GM23248 (cell line): ENCODE data around the gene CCDC73. TPM values are rescaled to one million over a fixed set of nuclear protein-coding genes. Genes with fewer than 3 reads are reported as not detected.

Experiments
- DNase-seq: peaks from one replicate; pipeline ENCODE4 v3.0.0-alpha.2; 2015
- H2AFZ ChIP-seq: fragments of 200-600 bp; sonication (generic); 2 replicates; pipeline ENCODE4 v1.6.1; 2016; ENCODE audit warnings: antibody characterized with exemption
- H3F3A ChIP-seq: fragments of 200-600 bp; sonication (generic); 2 replicates; pipeline ENCODE4 v1.6.1; 2016; ENCODE audit warnings: mild to moderate bottlenecking, antibody characterized with exemption, mixed run types; ENCODE audit not compliant: insufficient read depth
- H3K27ac ChIP-seq: fragments of 200-600 bp; sonication (generic); 2 replicates; pipeline ENCODE4 v1.5.1; 2016; ENCODE audit warnings: mild to moderate bottlenecking
- H3K27me3 ChIP-seq: fragments of 200-600 bp; sonication (generic); replicated peaks from 2 replicates; pipeline ENCODE4 v1.6.1; 2016; ENCODE audit warnings: mild to moderate bottlenecking; ENCODE audit not compliant: insufficient read depth
- H3K36me3 ChIP-seq: fragments of 200-600 bp; sonication (generic); 2 replicates; pipeline ENCODE4 v1.6.1; 2016; ENCODE audit warnings: low read depth, mild to moderate bottlenecking
- H3K4me1 ChIP-seq: fragments of 200-600 bp; sonication (generic); 2 replicates; pipeline ENCODE4 v1.6.1; 2016; ENCODE audit warnings: mild to moderate bottlenecking; ENCODE audit not compliant: insufficient read depth
- H3K4me2 ChIP-seq: fragments of 200-600 bp; sonication (generic); one replicate; pipeline ENCODE4 v1.6.1; 2016; ENCODE audit warnings: mild to moderate bottlenecking; ENCODE audit not compliant: unreplicated experiment
- H3K4me3 ChIP-seq: fragments of 200-600 bp; sonication (generic); 2 replicates; pipeline ENCODE4 v1.5.1; 2016; ENCODE audit warnings: mild to moderate bottlenecking
- H3K79me2 ChIP-seq: fragments of 200-600 bp; sonication (generic); 2 replicates; pipeline ENCODE4 v1.6.1; 2016; ENCODE audit warnings: mild to moderate bottlenecking; ENCODE audit not compliant: insufficient read depth
- H3K9ac ChIP-seq: fragments of 200-600 bp; sonication (generic); 2 replicates; pipeline ENCODE4 v1.6.1; 2016; ENCODE audit warnings: mild to moderate bottlenecking
- H3K9me2 ChIP-seq: fragments of 200-600 bp; sonication (generic); 2 replicates; pipeline ENCODE4 v1.6.1; 2016; ENCODE audit warnings: mixed run types, mild to moderate bottlenecking, moderate library complexity; ENCODE audit not compliant: insufficient read depth
- H3K9me3 ChIP-seq: fragments of 200-600 bp; sonication (generic); one replicate; pipeline ENCODE4 v1.6.1; 2017; ENCODE audit warnings: low read depth
- H4K20me1 ChIP-seq: fragments of 200-600 bp; sonication (generic); 2 replicates; pipeline ENCODE4 v1.6.0; 2016; ENCODE audit not compliant: insufficient read depth
- EZH2 ChIP-seq: fragments of 200-600 bp; sonication (generic); IDR thresholded peaks from 2 replicates; pipeline ENCODE4 v1.6.1; 2018; ENCODE audit warnings: antibody characterized with exemption, mild to moderate bottlenecking; ENCODE audit not compliant: insufficient read depth, poor library complexity, severe bottlenecking
- EZH2phosphoT487 ChIP-seq: fragments of 200-600 bp; sonication (generic); IDR thresholded peaks from 2 replicates; pipeline ENCODE4 v1.6.1; 2018; ENCODE audit warnings: antibody characterized with exemption, moderate library complexity, mild to moderate bottlenecking, low read depth; ENCODE audit not compliant: insufficient read depth
- WGBS, 2 experiments: methylation state at CpG; one replicate each; pipeline ENCODE4 v1.1.6; 2015 to 2017; ENCODE audit warnings: low lambda C conversion rate in 2 of 2, low coverage in 1 of 2; ENCODE audit errors: missing lambda C conversion rate in 2 of 2; 5-methylcytosine and 5-hydroxymethylcytosine counted together
- in situ Hi-C: fragments of 300-500 bp; cut with MboI; formaldehyde crosslinking; loops from 2 replicates; pipeline ENCODE4 v1.15.0; 2020
- polyA plus RNA-seq: library from polyadenylated mRNA; unstranded; fragments of >200 nt; fragmentation: Nextera tagmentation; extraction: Ambion mirVana; gene quantifications from 2 replicates; pipeline ENCODE4 v1.2.1, GENCODE V29; 2016
- total RNA-seq: library from RNA; depleted of rRNA; stranded (reverse); fragments of >200 nt; shearing (Covaris generic); gene quantifications from 2 replicates; pipeline ENCODE4 v1.2.3, GENCODE V29; 2014

CCDC73 gene
- total and polyA plus RNA-seq, 2 experiments from 2014 or later: not detected

- DNase-seq: no peak
- Histone ChIP-seq H3K9ac (no peak overlapping the region), H3K79me2 (no peaks in the 10 kb centered on the region), H2AFZ (peak overlapping the region; percentile 78; the same call in 1 of the 2 replicates), H3K9me3 (no peaks in the 10 kb centered on the region), H3F3A (no peaks in the 10 kb centered on the region), H3K4me1 (no peaks in the 10 kb centered on the region), H3K36me3 (no peaks in the 10 kb centered on the region), H3K9me2 (no peaks in the 10 kb centered on the region), H3K4me3 (peak overlapping the region; percentile 69), H3K27ac (no peak overlapping the region), H3K27me3 (peaks cover 19% of the 10 kb centered on the region), H4K20me1 (no peaks in the 10 kb centered on the region), H3K4me2 (peak overlapping the region; percentile 76)
- 45 to 46% methylated on average over 6 of the region's 6 CpGs for WGBS, 2 experiments
- in situ Hi-C loops: no loop called here
- TF ChIP-seq EZH2 (no peak), EZH2phosphoT487 (no peak)
Measured at GRCh38 chr11:32830413-32830738, 35.9 kb upstream of the CCDC73 start.

- no peaks in the 10 kb centered on the region for H3K79me2 ChIP-seq
- peaks cover 19% of the 10 kb centered on the region for H3K27me3 ChIP-seq
- H3K4me2 ChIP-seq: peak within 1 kb of the TSS; percentile 76
- no peaks in the 10 kb centered on the region for H3K36me3 ChIP-seq
- peak within 1 kb of the TSS; percentile 69 for H3K4me3 ChIP-seq
- H2AFZ ChIP-seq: peak within 1 kb of the TSS; percentile 78
- no peaks in the 10 kb centered on the region for H3F3A ChIP-seq
- peak within 1 kb of the TSS; percentile 47 for H3K9ac ChIP-seq
- in situ Hi-C loops: no loop called here
- no peaks in the 10 kb centered on the region for H3K9me2 ChIP-seq
- no peak for TF ChIP-seq EZH2phosphoT487
- TF ChIP-seq EZH2: no peak
- no peak within 1 kb of the TSS for H3K27ac ChIP-seq
- WGBS, 2 experiments: 10 to 13% methylated on average over 45 to 61 of the region's 85 CpGs
- H3K9me3 ChIP-seq: no peaks in the 10 kb centered on the region
- peak; percentile 76 for DNase-seq
- H3K4me1 ChIP-seq: no peaks in the 10 kb centered on the region
- H4K20me1 ChIP-seq: no peaks in the 10 kb centered on the region
Measured at GRCh38 chr11:32829680-32830412, 35.4 kb upstream of the CCDC73 start, which contains the start of gene PRRG4. PRRG4 (plus strand) TSS chr11:32829927; CDS start chr11:32830530, 603 bp downstream.

GRCh38 chr11:32829157-32829679 lies 34.8 kb upstream of the CCDC73 start:
- Histone ChIP-seq H3F3A (no peaks in the 10 kb centered on the region), H3K9me2 (no peaks in the 10 kb centered on the region), H4K20me1 (no peaks in the 10 kb centered on the region), H3K79me2 (no peaks in the 10 kb centered on the region), H3K4me2 (peak overlapping the region; percentile 76), H3K27me3 (peaks cover 19% of the 10 kb centered on the region), H3K4me3 (peak overlapping the region; percentile 69), H3K27ac (no peak overlapping the region), H3K4me1 (no peaks in the 10 kb centered on the region), H2AFZ (peak overlapping the region; percentile 78), H3K36me3 (no peaks in the 10 kb centered on the region), H3K9me3 (no peaks in the 10 kb centered on the region), H3K9ac (peak overlapping the region; percentile 47)
- WGBS, 2 experiments: 2% methylated on average over 12 of the region's 12 CpGs
- DNase-seq: peak; percentile 57
- in situ Hi-C loops: no loop called here
- no peak for TF ChIP-seq EZH2phosphoT487
- no peak for TF ChIP-seq EZH2

GRCh38 chr11:32827276-32827675 lies 32.8 kb upstream of the CCDC73 start:
- no peaks in the 10 kb centered on the region for H4K20me1 ChIP-seq
- no peak overlapping the region for H3K4me2 ChIP-seq
- no peaks in the 10 kb centered on the region for H3K79me2 ChIP-seq
- H3K9ac ChIP-seq: no peak overlapping the region
- peaks cover 15% of the 10 kb centered on the region for H3K27me3 ChIP-seq
- H3K9me3 ChIP-seq: no peaks in the 10 kb centered on the region
- no peak overlapping the region for H3K27ac ChIP-seq
- no peak overlapping the region for H2AFZ ChIP-seq
- TF ChIP-seq EZH2: no peak
- TF ChIP-seq EZH2phosphoT487: no peak
- no peaks in the 10 kb centered on the region for H3K9me2 ChIP-seq
- no peak for DNase-seq
- H3K4me3 ChIP-seq: no peak overlapping the region
- H3F3A ChIP-seq: no peaks in the 10 kb centered on the region
- H3K36me3 ChIP-seq: no peaks in the 10 kb centered on the region
- in situ Hi-C loops: no loop called here
- H3K4me1 ChIP-seq: no peaks in the 10 kb centered on the region
- WGBS, 2 experiments: 61 to 72% methylated on average over 1 of the region's 1 CpG
